VCaP (cell line): Measurements from ENCODE around the gene STK32C.
"Not testable (repeated sequence)": the region's sequence is repeated elsewhere in the genome, so short reads cannot be mapped to it uniquely, and the experiment has no call there.

Experiments used
- H3K27ac ChIP-seq: fragments of 450-650 bp; 2 replicates; pipeline ENCODE4 v1.5.1; 2017
- CTCF ChIP-seq: fragments of 450-650 bp; conservative IDR thresholded peaks from 2 replicates; pipeline ENCODE4 v1.5.1; 2017; ENCODE audit warnings: mild to moderate bottlenecking, moderate library complexity

STK32C gene

GRCh38 chr10:132324186-132324585, 16.4 kb upstream of the STK32C start:
- no peak for TF ChIP-seq CTCF
- no peak overlapping the region for H3K27ac ChIP-seq

GRCh38 chr10:132322586-132323048, 14.9 kb upstream of the STK32C start:
- TF ChIP-seq CTCF: no peak

GRCh38 chr10:132321726-132322125, 14.0 kb upstream of the STK32C start:
- no peak overlapping the region for H3K27ac ChIP-seq
- TF ChIP-seq CTCF: no peak

More at GRCh38 chr10:132322586-132323048, 14.9 kb upstream of the STK32C start:
- H3K27ac ChIP-seq: no peak overlapping the region

- TF ChIP-seq CTCF: no peak
- no peak overlapping the region for H3K27ac ChIP-seq
These were observed 13.1 kb upstream of the STK32C start for GRCh38 chr10:132320654-132321469.

GRCh38 chr10:132319853-132320653, 12.3 kb upstream of the STK32C start:
- no peak for TF ChIP-seq CTCF
- no peak overlapping the region for H3K27ac ChIP-seq

GRCh38 chr10:132317477-132317876, 9.7 kb upstream of the STK32C start:
- not testable (repeated sequence) for H3K27ac ChIP-seq

GRCh38 chr10:132316133-132316532, 8.4 kb upstream of the STK32C start:
- no peak for TF ChIP-seq CTCF
- no peak overlapping the region for H3K27ac ChIP-seq

GRCh38 chr10:132314881-132315280, 7.1 kb upstream of the STK32C start:
- not testable (repeated sequence) for H3K27ac ChIP-seq
